HepG2 (cell line): ENCODE results near the gene CCS. TPM values are rescaled to one million over a fixed set of nuclear protein-coding genes. Genes with fewer than 3 reads are reported as not detected.
"Not testable (repeated sequence)": the region's sequence is repeated elsewhere in the genome, so short reads cannot be mapped to it uniquely, and the experiment has no call there.

ENCODE experiments used
- ATAC-seq: fragments of 200-7000 bp; cut with Tn5 transposase; 3 replicates; pipeline ENCODE4 v1.9.1; 2020; ENCODE audit warnings: mild to moderate bottlenecking, moderate library complexity
- BruUV-seq: library from RNA; stranded (reverse); fragments of 400-500 nt; replicated peaks from 2 replicates; lab custom pipeline; 2021; lab: Mats Ljungman, UMichigan
- CTCF ChIA-PET: fragments of 300-600 bp; formaldehyde crosslinking; extraction: SDS; loops from one replicate; lab custom pipeline; 2021; ENCODE audit warnings: low total read pairs, inconsistent platforms, low intra/inter-chr PET ratio; lab: Yijun Ruan, JAX
- POLR2A ChIA-PET: fragments of 350-600 bp; sonication (Branson Sonifier 250); formaldehyde crosslinking; loops from one replicate; lab custom pipeline; 2020; ENCODE audit warnings: antibody characterized with exemption, inconsistent platforms; lab: Yijun Ruan, JAX
- DNase-seq: peaks from one replicate; pipeline ENCODE4 v3.0.0-alpha.2; 2015; ENCODE audit warnings: low spot score
- FAIRE-seq: peaks from 3 replicates; lab custom pipeline; 2011; peaks lifted over from hg19 to GRCh38; lab: Jason Lieb, UNC
- H2AFZ ChIP-seq: one replicate; pipeline ENCODE4 v1.6.1; 2011; ENCODE audit warnings: low read length, inconsistent platforms
- H3K27ac ChIP-seq: fragments of 300-600 bp; 3 replicates; pipeline ENCODE4 v1.8.0; 2011; ENCODE audit warnings: mixed run types, mild to moderate bottlenecking, mixed read lengths, low read length, inconsistent platforms; ENCODE audit not compliant: insufficient read depth; ENCODE audit errors: extremely low read length
- H3K27me3 ChIP-seq, 2 experiments: fragments of 200-600 bp in 1 of 2; 2 replicates in 1 of 2; 3 replicates in 1 of 2; pipeline versions ENCODE4 v1.6.0 to v1.8.0; 2011; ENCODE audit warnings: low read length in 2 of 2, mild to moderate bottlenecking in 2 of 2, moderate library complexity in 2 of 2, inconsistent platforms in 1 of 2; ENCODE audit not compliant: insufficient read depth in 2 of 2, control insufficient read depth in 1 of 2
- H3K36me3 ChIP-seq, 2 experiments: fragments of 200-600 bp in 1 of 2; replicated peaks in 1 of 2; 2 replicates in 1 of 2; 3 replicates in 1 of 2; pipeline versions ENCODE4 v1.5.1 to v1.8.0; 2011; ENCODE audit warnings: low read length in 2 of 2, inconsistent platforms in 1 of 2; ENCODE audit not compliant: insufficient read depth in 2 of 2, control insufficient read depth in 1 of 2
- H3K4me1 ChIP-seq: 2 replicates; pipeline ENCODE4 v1.5.1; 2012; ENCODE audit warnings: low read length, inconsistent platforms; ENCODE audit not compliant: insufficient read depth
- H3K4me2 ChIP-seq: 2 replicates; pipeline ENCODE4 v1.6.0; 2011; ENCODE audit warnings: low read depth, low read length, inconsistent platforms
- H3K4me3 ChIP-seq, 3 experiments: fragments of 200-600 bp in 1 of 3; sonication (generic), shearing (Covaris generic) in 1 of 3; replicated peaks in 1 of 3; 2 replicates each; pipeline ENCODE4 v1.5.1; 2011 to 2016; ENCODE audit warnings: low read length in 3 of 3, inconsistent platforms in 2 of 3, low read depth in 2 of 3, mild to moderate bottlenecking in 2 of 3, control low read depth in 1 of 3, mixed read lengths in 1 of 3; ENCODE audit not compliant: insufficient read depth in 1 of 3
- H3K79me2 ChIP-seq: one replicate; pipeline ENCODE4 v1.6.1; 2011; ENCODE audit warnings: low read length, inconsistent platforms; ENCODE audit not compliant: insufficient read depth
- H3K9ac ChIP-seq: 2 replicates; pipeline ENCODE4 v1.6.0; 2011; ENCODE audit warnings: mild to moderate bottlenecking, low read depth, low read length, inconsistent platforms; ENCODE audit not compliant: insufficient read depth
- H3K9me3 ChIP-seq: 2 replicates; pipeline ENCODE4 v1.5.1; 2012; ENCODE audit warnings: mild to moderate bottlenecking, low read length
- H4K20me1 ChIP-seq: 2 replicates; pipeline ENCODE4 v1.6.0; 2011; ENCODE audit warnings: inconsistent platforms, mild to moderate bottlenecking, low read length, moderate library complexity; ENCODE audit not compliant: insufficient read depth
- DDIT3 ChIP-seq: sonication (generic); formaldehyde crosslinking; IDR thresholded peaks from 2 replicates; pipeline ENCODE4 v1.4.0; 2020; ENCODE audit warnings: mild to moderate bottlenecking, missing genetic modification reagents
- GFI1 ChIP-seq: sonication (generic); formaldehyde crosslinking; IDR thresholded peaks from 2 replicates; pipeline ENCODE4 v1.5.0; 2020; ENCODE audit warnings: missing genetic modification reagents, mild to moderate bottlenecking, borderline replicate concordance
- MEIS2 ChIP-seq: sonication (generic); formaldehyde crosslinking; IDR thresholded peaks from 2 replicates; pipeline ENCODE4 v1.9.0; 2021; ENCODE audit warnings: mild to moderate bottlenecking, missing genetic modification reagents
- SOX6 ChIP-seq, 2 experiments: fragments of 450-650 bp in 1 of 2; sonication (generic) in 1 of 2; formaldehyde crosslinking in 1 of 2; IDR thresholded peaks; 2 replicates each; pipeline versions ENCODE4 v1.4.0 to v1.6.1; 2017 to 2020; ENCODE audit warnings: antibody characterized with exemption in 1 of 2, mild to moderate bottlenecking in 1 of 2, missing genetic modification reagents in 1 of 2
- SUZ12 ChIP-seq: fragments of 150-350 bp; IDR thresholded peaks from 2 replicates; pipeline ENCODE4 v1.6.1; 2014; ENCODE audit warnings: low read depth, low read length
- ZNF121 ChIP-seq: sonication (generic); formaldehyde crosslinking; IDR thresholded peaks from 2 replicates; pipeline ENCODE4 v1.5.0; 2020; ENCODE audit warnings: mild to moderate bottlenecking, missing genetic modification reagents
- ZNF512B ChIP-seq: sonication (generic); formaldehyde crosslinking; IDR thresholded peaks from 2 replicates; pipeline ENCODE4 v1.5.1; 2020; ENCODE audit warnings: missing genetic modification reagents, mild to moderate bottlenecking, borderline replicate concordance
- ZNF652 ChIP-seq: IDR thresholded peaks from 2 replicates; pipeline ENCODE4 v1.6.1; 2016; ENCODE audit warnings: low read depth, borderline replicate concordance
- WGBS: methylation state at CpG from one replicate; pipeline ENCODE4 v1.1.6; 2017; ENCODE audit warnings: low lambda C conversion rate; 5-methylcytosine and 5-hydroxymethylcytosine counted together
- in situ Hi-C: cut with HindIII; loops from 2 replicates; pipeline ENCODE4 v1.10.0; 2017; ENCODE audit warnings: low pct_unique_long_range_greater_than_20kb; ENCODE audit not compliant: extremely low pct_ligation_motif_present
- intact Hi-C: fragments of 100-400 bp; cut with micrococcal nuclease; formaldehyde crosslinking; loops from one replicate; pipeline ENCODE4 v1.10.0; 2022; ENCODE audit not compliant: unreplicated experiment
- polyA plus RNA-seq, 8 experiments: library from polyadenylated mRNA; depleted of rRNA in 3 of 8; stranded (reverse) in 7 of 8; unstranded in 1 of 8; fragments of >200 nt; fragmentation: Illumina TruSeq in 4 of 8; extraction: Trizol in 4 of 8; gene quantifications; 2 replicates each; pipeline versions ENCODE4 v1.2.1 to v1.2.3, GENCODE V29; 2011 to 2016; ENCODE audit warnings: low read depth in 4 of 8, missing spikeins in 1 of 8, mixed read lengths in 1 of 8; ENCODE audit not compliant: insufficient read depth in 1 of 8
- total RNA-seq, 5 experiments: library from RNA; depleted of rRNA; stranded (reverse); fragments of >200 nt; fragmentation: Illumina TruSeq; extraction: Trizol; gene quantifications; 2 replicates each; pipeline ENCODE4 v1.2.3, GENCODE V29; 2016; ENCODE audit warnings: low read depth in 1 of 5
- TF ChIP-seq, protein P1 (sequence below): sonication (generic); formaldehyde crosslinking; IDR thresholded peaks from 2 replicates; pipeline ENCODE4 v1.5.0; 2020; ENCODE audit warnings: mild to moderate bottlenecking, missing genetic modification reagents

The CCS gene
- total and polyA plus RNA-seq, 2 of the 13 experiments (the other 11 are each of a cell fraction or from before 2014, with no cell fraction given), result 25.4 to 44.6 TPM

GRCh38 chr11:66589315-66589714 is 3.7 kb upstream of the CCS start:
- H2AFZ ChIP-seq, H3K36me3 ChIP-seq, H3K4me2 ChIP-seq, BruUV-seq, H3K9ac ChIP-seq, H3K9me3 ChIP-seq, H4K20me1 ChIP-seq, ATAC-seq, H3K27me3 ChIP-seq, CTCF ChIA-PET, H3K4me3 ChIP-seq, intact Hi-C loops, DNase-seq, in situ Hi-C loops, FAIRE-seq: not testable (repeated sequence)
- POLR2A ChIA-PET, result interaction anchor here (3.2 to 5.1 kb wide), 3 partner anchors 27 to 89 kb away, joined by 35 to 72 read pairs (median 37); partner anchors contain the start of genes RBM14, RBM4 and RBM4B
- peaks cover 58% of the 10 kb centered on the region for H3K4me1 ChIP-seq
- 61% methylated on average over 2 of the region's 2 CpGs for WGBS
- H3K79me2 ChIP-seq, result peaks cover 12% of the 10 kb centered on the region
- peak overlapping the region; percentile 78 for H3K27ac ChIP-seq
- peak; percentile 77 for TF ChIP-seq ZNF121 (CRISPR knock-in tag)
- TF ChIP-seq, protein P1, sequence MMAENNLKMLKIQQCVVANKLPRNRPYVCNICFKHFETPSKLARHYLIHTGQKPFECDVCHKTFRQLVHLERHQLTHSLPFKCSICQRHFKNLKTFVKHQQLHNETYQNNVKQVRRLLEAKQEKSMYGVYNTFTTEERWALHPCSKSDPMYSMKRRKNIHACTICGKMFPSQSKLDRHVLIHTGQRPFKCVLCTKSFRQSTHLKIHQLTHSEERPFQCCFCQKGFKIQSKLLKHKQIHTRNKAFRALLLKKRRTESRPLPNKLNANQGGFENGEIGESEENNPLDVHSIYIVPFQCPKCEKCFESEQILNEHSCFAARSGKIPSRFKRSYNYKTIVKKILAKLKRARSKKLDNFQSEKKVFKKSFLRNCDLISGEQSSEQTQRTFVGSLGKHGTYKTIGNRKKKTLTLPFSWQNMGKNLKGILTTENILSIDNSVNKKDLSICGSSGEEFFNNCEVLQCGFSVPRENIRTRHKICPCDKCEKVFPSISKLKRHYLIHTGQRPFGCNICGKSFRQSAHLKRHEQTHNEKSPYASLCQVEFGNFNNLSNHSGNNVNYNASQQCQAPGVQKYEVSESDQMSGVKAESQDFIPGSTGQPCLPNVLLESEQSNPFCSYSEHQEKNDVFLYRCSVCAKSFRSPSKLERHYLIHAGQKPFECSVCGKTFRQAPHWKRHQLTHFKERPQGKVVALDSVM (CRISPR knock-in tag), result peak; percentile 66; the same call in 1 of the 2 replicates

- Histone ChIP-seq H3K9ac (no peak overlapping the region), H3K27me3 (no peaks in the 10 kb centered on the region; a peak in 1 of 5 replicates), H3K4me2 (peak overlapping the region; percentile 100), H3K4me1 (peaks cover 67% of the 10 kb centered on the region), H4K20me1 (no peaks in the 10 kb centered on the region), H3K9me3 (no peaks in the 10 kb centered on the region), H3K79me2 (peaks cover 12% of the 10 kb centered on the region), H3K4me3 (no peak overlapping the region), H3K27ac (peak overlapping the region; percentile 78), H3K36me3 (no peaks in the 10 kb centered on the region), H2AFZ (no peak overlapping the region)
- 77% methylated on average over 3 of the region's 7 CpGs for WGBS
- ATAC-seq (no peak), FAIRE-seq (no peak), DNase-seq (peak; percentile 79)
- no TSS peak for BruUV-seq
- ChIA-PET CTCF (no interaction called here), POLR2A (interaction anchor here (2.7 to 5.1 kb wide), 5 partner anchors 17 to 88 kb away, joined by 9 to 72 read pairs (median 35); partner anchors contain the start of genes RBM14, RBM4 and RBM4B)
- intact Hi-C loops, result loop anchor here (5.0 kb wide), 1 partner anchor 87 kb away; the partner anchor contains the start of gene RBM4B
- in situ Hi-C loops, result no loop called here
- TF ChIP-seq GFI1 (no peak), SOX6 (IDR thresholded peaks at IDR 0.05) (no peak), SOX6 (CRISPR knock-in tag; IDR thresholded peaks at IDR 0.05) (peak; percentile 61; the same call in 1 of the 2 replicates), DDIT3 (CRISPR knock-in tag) (no peak), ZNF652 (CRISPR knock-in tag) (0 out of 2 replicates have a peak, but pooled peaks have one; percentile 15), ZNF512B (CRISPR knock-in tag) (no peak), MEIS2 (CRISPR knock-in tag) (no peak), SUZ12 (no peak)
Observed at GRCh38 chr11:66589996-66590675, 2.8 kb upstream of the CCS start.
